ENCODE results near the gene RAPGEF6. TPM values are rescaled to one million over a fixed set of nuclear protein-coding genes. Genes with fewer than 3 reads are reported as not detected.
"Not testable (repeated sequence)": the region's sequence is repeated elsewhere in the genome, so short reads cannot be mapped to it uniquely, and the experiment has no call there.

RAPGEF6 gene
- total RNA-seq, 1 donor from 2014 or later = 29.1 TPM

- TF ChIP-seq CTCF (IDR thresholded peaks at IDR 0.05; ENCODE audit: unreplicated experiment) = no peak
- Mint-ChIP-seq H3K27me3 (no peaks in the 10 kb centered on the region), H3K4me3 (ENCODE audit: low read depth) (no peak overlapping the region), H3K4me1 (ENCODE audit: low read depth) (peaks cover 3% of the 10 kb centered on the region), H3K9me3 (ENCODE audit: low read depth) (no peaks in the 10 kb centered on the region), H3K36me3 (ENCODE audit: insufficient read depth) (peaks cover 40% of the 10 kb centered on the region), H3K27ac (no peak overlapping the region)
- DNase-seq (ENCODE audit: low spot score, unreplicated experiment) = no peak
These were observed 143.3 kb downstream of the RAPGEF6 start for GRCh38 chr5:131491749-131492148.

- peaks cover 29% of the 10 kb centered on the region for H3K36me3 Mint-ChIP-seq (ENCODE audit: insufficient read depth)
- no peak for DNase-seq (ENCODE audit: low spot score, unreplicated experiment)
- no peak for TF ChIP-seq CTCF (IDR thresholded peaks at IDR 0.05; ENCODE audit: unreplicated experiment)
- H3K27ac Mint-ChIP-seq = no peak overlapping the region
- H3K27me3 Mint-ChIP-seq = no peaks in the 10 kb centered on the region
- H3K9me3 Mint-ChIP-seq (ENCODE audit: low read depth) = no peaks in the 10 kb centered on the region
- H3K4me1 Mint-ChIP-seq (ENCODE audit: low read depth) = peaks cover 2% of the 10 kb centered on the region
- H3K4me3 Mint-ChIP-seq (ENCODE audit: low read depth) = no peak overlapping the region
These were observed 146.6 kb downstream of the RAPGEF6 start for GRCh38 chr5:131488463-131488862.

DNA sequence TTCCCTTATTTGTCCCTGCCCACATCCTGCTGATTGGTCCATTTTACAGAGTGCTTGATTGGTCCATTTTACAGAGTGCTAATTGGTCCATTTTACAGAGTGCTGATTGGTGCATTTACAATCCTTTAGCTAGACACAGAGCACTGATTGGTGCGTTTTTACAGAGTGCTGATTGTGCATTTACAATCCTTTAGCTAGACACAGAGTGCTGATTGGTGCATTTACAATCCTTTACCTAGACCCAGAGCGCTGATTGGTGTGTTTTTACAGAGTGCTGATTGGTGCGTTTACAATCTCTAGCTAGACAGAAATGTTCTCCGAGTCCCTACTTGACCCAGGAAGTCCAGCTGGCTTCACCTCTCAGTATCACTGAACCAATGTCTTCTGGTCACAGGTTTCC lies 147.7 kb downstream of the RAPGEF6 start:
- not testable (repeated sequence) for H3K27me3 Mint-ChIP-seq; H3K9me3 Mint-ChIP-seq (ENCODE audit: low read depth); H3K4me1 Mint-ChIP-seq (ENCODE audit: low read depth); H3K4me3 Mint-ChIP-seq (ENCODE audit: low read depth); H3K27ac Mint-ChIP-seq; DNase-seq (ENCODE audit: low spot score, unreplicated experiment)
- peaks cover 27% of the 10 kb centered on the region for H3K36me3 Mint-ChIP-seq (ENCODE audit: insufficient read depth)

- no peaks in the 10 kb centered on the region for H3K9me3 Mint-ChIP-seq (ENCODE audit: low read depth)
- no peak for DNase-seq (ENCODE audit: low spot score, unreplicated experiment)
- no peak for TF ChIP-seq CTCF (IDR thresholded peaks at IDR 0.05; ENCODE audit: unreplicated experiment)
- H3K27ac Mint-ChIP-seq = no peak overlapping the region
- H3K4me3 Mint-ChIP-seq (ENCODE audit: low read depth) = no peak overlapping the region
- peaks cover 9% of the 10 kb centered on the region for H3K4me1 Mint-ChIP-seq (ENCODE audit: low read depth)
- H3K36me3 Mint-ChIP-seq (ENCODE audit: insufficient read depth) = peaks cover 27% of the 10 kb centered on the region
- H3K27me3 Mint-ChIP-seq = no peaks in the 10 kb centered on the region
These were observed 152.4 kb downstream of the RAPGEF6 start for GRCh38 chr5:131482617-131483016.

GRCh38 chr5:131481569-131481968 lies 153.5 kb downstream of the RAPGEF6 start:
- H3K9me3 Mint-ChIP-seq (ENCODE audit: low read depth) = no peaks in the 10 kb centered on the region
- DNase-seq (ENCODE audit: low spot score, unreplicated experiment) = no peak
- H3K36me3 Mint-ChIP-seq (ENCODE audit: insufficient read depth) = peaks cover 25% of the 10 kb centered on the region
- H3K27me3 Mint-ChIP-seq = no peaks in the 10 kb centered on the region
- H3K4me3 Mint-ChIP-seq (ENCODE audit: low read depth) = no peak overlapping the region
- H3K27ac Mint-ChIP-seq = no peak overlapping the region
- H3K4me1 Mint-ChIP-seq (ENCODE audit: low read depth) = peaks cover 9% of the 10 kb centered on the region
- no peak for TF ChIP-seq CTCF (IDR thresholded peaks at IDR 0.05; ENCODE audit: unreplicated experiment)

DNA sequence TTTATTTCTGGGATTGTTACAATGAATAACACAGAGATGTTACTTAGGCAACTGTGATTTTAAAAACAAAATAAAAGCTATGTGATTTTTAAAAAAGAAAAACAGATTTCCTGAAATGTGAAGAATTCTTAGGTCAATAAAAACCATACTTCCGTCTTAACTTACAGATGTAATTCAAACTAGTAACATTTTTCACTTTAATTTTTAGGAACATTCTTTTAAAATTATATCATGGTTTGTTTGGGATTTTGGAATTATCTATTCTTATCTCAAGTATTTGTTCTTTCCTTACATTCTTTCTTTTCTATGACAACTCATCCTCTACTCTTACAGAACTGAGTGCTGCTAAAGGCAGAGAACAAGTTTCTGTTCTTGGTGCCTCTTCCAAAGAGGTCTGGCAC lies 159.5 kb downstream of the RAPGEF6 start:
- no peak overlapping the region for H3K4me3 Mint-ChIP-seq (ENCODE audit: low read depth)
- H3K9me3 Mint-ChIP-seq (ENCODE audit: low read depth) = no peaks in the 10 kb centered on the region
- H3K4me1 Mint-ChIP-seq (ENCODE audit: low read depth) = peaks cover 10% of the 10 kb centered on the region
- H3K27ac Mint-ChIP-seq = no peak overlapping the region
- DNase-seq (ENCODE audit: low spot score, unreplicated experiment) = no peak
- no peak for TF ChIP-seq CTCF (IDR thresholded peaks at IDR 0.05; ENCODE audit: unreplicated experiment)
- H3K27me3 Mint-ChIP-seq = no peaks in the 10 kb centered on the region
- H3K36me3 Mint-ChIP-seq (ENCODE audit: insufficient read depth) = peaks cover 19% of the 10 kb centered on the region
